AG04449 (cell line): ENCODE measurements around the gene RTL5.

Source experiments
- CTCF ChIA-PET: fragments of 350-600 bp; formaldehyde crosslinking; extraction: SDS; loops from one replicate; lab custom pipeline; 2021; ENCODE audit warnings: antibody characterized with exemption; lab: Yijun Ruan, JAX
- POLR2A ChIA-PET: fragments of 400-600, 350-600 bp; formaldehyde crosslinking; extraction: SDS; loops from one replicate; lab custom pipeline; 2020; ENCODE audit warnings: antibody characterized with exemption, inconsistent platforms; lab: Yijun Ruan, JAX
- DNase-seq: peaks from one replicate; pipeline ENCODE4 v3.0.0-alpha.2; 2010; ENCODE audit warnings: low read depth, low spot score
- H3K4me3 ChIP-seq: 2 replicates; pipeline ENCODE4 v1.5.1; 2011; ENCODE audit warnings: low read depth, mild to moderate bottlenecking, control low read depth, low read length
- CTCF ChIP-seq: IDR thresholded peaks from one replicate; pipeline ENCODE4 v1.5.1; 2011; ENCODE audit warnings: mild to moderate bottlenecking, moderate library complexity, low read length, control low read depth, inconsistent platforms; ENCODE audit not compliant: insufficient read depth; ENCODE audit errors: missing control alignments

Gene RTL5

DNA sequence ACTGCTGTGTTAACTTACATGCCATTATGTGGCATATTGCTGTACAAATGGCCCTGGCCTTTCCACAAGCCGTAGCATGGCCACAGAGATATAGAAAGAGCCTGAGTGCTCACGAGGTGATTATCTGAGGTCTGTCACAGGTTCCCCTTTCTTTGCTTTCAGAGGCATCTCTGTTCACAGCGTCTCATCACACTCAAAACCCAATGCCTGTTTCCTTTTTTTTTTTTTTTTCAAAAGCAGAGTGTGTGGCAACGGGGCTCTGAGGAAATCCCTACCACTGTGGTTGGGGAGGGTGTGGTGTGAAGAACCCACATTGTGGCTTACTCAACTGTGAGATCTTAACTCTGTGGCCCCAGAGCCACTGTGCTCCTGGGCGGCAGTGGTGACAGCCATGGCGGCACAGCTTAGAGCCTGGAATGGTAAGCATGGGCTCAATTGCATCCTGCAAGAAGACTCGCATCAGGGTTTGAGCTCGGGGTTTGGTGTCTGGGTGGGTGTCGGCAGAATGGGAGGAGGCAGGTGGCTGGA is 30.8 kb downstream of the RTL5 start:
- CTCF ChIA-PET, result no interaction called here
- no peak for TF ChIP-seq CTCF
- H3K4me3 ChIP-seq, result no peak overlapping the region
- DNase-seq, result no peak
- POLR2A ChIA-PET, result no interaction called here

DNA sequence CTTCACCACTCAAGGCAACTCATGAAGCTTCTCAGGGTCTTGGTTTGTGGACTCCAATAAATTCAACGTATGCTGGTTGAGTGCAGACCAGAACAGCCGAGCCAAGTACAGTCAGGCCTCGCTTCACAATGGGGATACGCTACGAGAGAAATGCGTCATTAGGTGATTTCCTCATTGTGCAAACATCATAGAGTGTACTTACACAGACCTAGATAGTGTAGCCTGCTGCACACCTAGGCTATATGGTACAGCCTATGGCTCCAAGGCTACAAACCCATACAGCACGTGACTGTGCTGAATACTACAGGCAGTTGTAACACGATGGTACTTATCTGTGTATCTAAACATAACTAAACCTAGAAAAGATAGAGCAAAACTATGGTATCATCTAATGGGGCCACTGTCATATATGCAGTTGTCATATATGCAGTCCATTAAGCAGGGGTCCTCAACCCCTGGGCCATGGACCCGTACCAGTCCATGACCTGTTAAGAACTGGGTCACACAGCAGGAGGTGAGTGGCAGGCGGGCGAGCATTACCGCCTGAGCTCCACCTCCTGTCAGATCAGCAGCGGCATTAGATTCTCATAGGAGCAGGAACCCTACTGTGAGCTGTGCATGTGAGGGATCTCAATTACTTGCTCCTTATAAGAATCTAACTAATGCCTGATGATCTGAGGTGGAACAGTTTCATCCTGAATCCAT is 31.5 kb downstream of the RTL5 start:
- ChIA-PET POLR2A (no interaction called here), CTCF (no interaction called here)
- no peak for TF ChIP-seq CTCF
- H3K4me3 ChIP-seq, result no peak overlapping the region
- DNase-seq, result no peak

GRCh38 chrX:72097098-72097497 is 34.6 kb downstream of the RTL5 start:
- POLR2A ChIA-PET, result no interaction called here
- CTCF ChIA-PET, result interaction anchor here (1.5 kb wide), 1 partner anchor 29 kb away, joined by 7 read pairs; no protein-coding TSS in a partner anchor

DNA sequence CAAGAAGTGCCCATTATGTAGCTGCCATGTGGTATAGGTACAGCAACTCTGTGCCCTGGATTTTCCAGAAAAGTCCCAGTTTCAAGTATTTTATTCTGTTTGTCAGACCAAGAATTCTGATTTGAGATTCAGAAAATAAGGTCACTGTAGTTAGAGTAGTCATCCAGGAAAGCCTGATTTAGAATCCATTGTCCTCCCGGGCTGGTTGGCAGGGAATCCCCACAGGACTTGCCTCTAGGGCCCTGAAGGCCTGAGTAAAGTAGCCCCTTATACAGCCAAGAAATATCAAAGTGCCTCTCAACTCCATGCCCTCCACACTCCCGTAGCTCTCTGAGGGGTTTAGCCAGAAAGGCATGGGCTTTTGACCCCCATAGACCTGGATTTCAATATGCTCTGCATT is 36.3 kb downstream of the RTL5 start:
- DNase-seq, result no peak
- ChIA-PET POLR2A (no interaction called here), CTCF (no interaction called here)
- no peak for TF ChIP-seq CTCF
- H3K4me3 ChIP-seq, result no peak overlapping the region

More at GRCh38 chrX:72097098-72097497, 34.6 kb downstream of the RTL5 start:
- TF ChIP-seq CTCF, result no peak
- no peak overlapping the region for H3K4me3 ChIP-seq
- DNase-seq, result no peak

GRCh38 chrX:72094894-72095293 is 36.8 kb downstream of the RTL5 start:
- no peak for DNase-seq
- TF ChIP-seq CTCF, result no peak
- H3K4me3 ChIP-seq, result no peak overlapping the region
- POLR2A ChIA-PET, result no interaction called here
- CTCF ChIA-PET, result no interaction called here

GRCh38 chrX:72089254-72089653 is 42.5 kb downstream of the RTL5 start:
- ChIA-PET CTCF (no interaction called here), POLR2A (no interaction called here)
- DNase-seq, result no peak
- no peak for TF ChIP-seq CTCF
- no peak overlapping the region for H3K4me3 ChIP-seq
